GM12865 (cell line): ENCODE measurements around the gene TMEM123.

Experiments
- DNase-seq: peaks from one replicate; pipeline ENCODE4 v3.0.0; 2010; ENCODE audit warnings: low read depth
- H3K4me3 ChIP-seq: 2 replicates; pipeline ENCODE4 v1.5.1; 2011; ENCODE audit warnings: mild to moderate bottlenecking, low read depth, low read length, control low read depth
- TF ChIP-seq, protein P1 (sequence below): IDR thresholded peaks from 2 replicates; pipeline ENCODE4 v1.5.1; 2011; ENCODE audit warnings: low read length, control low read depth, low read depth, inconsistent platforms; ENCODE audit not compliant: insufficient read depth; ENCODE audit errors: missing control alignments

TMEM123 gene

DNA sequence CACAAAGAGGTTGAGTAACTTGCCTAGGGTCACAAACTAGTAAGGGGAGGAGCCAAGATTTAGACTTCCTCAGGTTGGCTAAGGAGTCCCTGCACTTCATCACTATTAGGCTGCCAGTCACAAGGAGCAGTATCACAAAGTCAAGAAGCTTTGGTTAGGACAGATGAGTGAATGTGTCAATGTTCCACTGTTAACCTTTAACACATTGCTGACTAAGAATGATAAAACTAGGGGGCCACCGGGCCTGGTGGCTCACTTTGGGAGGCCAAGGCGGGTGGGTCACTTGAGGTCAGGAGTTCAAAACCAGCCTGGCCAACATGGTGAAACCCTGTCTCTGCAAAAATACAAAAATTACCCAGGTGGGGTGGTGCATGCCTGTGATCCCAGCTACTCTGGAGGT, 32.0 kb downstream of the TMEM123 start:
- TF ChIP-seq, protein P1, sequence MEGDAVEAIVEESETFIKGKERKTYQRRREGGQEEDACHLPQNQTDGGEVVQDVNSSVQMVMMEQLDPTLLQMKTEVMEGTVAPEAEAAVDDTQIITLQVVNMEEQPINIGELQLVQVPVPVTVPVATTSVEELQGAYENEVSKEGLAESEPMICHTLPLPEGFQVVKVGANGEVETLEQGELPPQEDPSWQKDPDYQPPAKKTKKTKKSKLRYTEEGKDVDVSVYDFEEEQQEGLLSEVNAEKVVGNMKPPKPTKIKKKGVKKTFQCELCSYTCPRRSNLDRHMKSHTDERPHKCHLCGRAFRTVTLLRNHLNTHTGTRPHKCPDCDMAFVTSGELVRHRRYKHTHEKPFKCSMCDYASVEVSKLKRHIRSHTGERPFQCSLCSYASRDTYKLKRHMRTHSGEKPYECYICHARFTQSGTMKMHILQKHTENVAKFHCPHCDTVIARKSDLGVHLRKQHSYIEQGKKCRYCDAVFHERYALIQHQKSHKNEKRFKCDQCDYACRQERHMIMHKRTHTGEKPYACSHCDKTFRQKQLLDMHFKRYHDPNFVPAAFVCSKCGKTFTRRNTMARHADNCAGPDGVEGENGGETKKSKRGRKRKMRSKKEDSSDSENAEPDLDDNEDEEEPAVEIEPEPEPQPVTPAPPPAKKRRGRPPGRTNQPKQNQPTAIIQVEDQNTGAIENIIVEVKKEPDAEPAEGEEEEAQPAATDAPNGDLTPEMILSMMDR: no peak
- peak; percentile 23 for DNase-seq
- H3K4me3 ChIP-seq: no peak overlapping the region

DNA sequence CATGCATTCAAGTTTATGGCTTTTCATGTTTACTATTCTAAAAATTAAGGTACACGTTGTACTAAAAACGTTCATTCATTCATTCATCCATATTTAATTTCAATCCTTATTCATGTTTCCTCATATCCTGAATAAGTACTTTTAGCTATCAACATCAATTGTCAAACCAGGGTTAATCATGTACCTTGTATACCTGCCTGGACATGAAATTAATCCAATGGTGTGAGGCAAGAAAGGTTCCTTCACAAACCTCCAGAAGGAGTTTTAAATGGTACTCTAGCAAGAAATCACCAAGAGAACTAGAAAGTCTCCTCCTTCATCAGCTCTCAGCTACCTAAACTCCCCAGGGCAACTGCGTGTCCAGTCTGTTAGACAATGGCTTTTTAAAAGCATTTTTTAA, 33.4 kb downstream of the TMEM123 start:
- no peak overlapping the region for H3K4me3 ChIP-seq
- no peak for DNase-seq
- TF ChIP-seq, protein P1: no peak

DNA sequence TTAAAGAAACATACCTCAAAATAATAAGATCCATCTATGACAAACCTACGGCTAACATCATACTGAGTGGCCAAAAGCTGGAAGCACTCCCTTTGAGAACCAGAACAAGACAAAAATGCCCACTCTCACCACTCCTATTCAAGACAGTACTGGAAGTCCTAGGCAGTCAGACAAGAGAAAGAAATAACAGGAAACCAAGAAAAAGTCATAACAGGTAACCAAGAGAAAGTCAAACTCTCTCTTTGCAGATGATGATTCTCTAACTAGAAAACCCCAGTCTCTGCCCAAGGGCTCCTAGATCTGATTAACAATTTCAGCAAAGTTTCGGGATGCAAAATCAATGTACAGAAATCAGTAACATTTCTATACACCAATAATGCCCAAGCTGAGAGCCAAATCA, 35.6 kb downstream of the TMEM123 start:
- H3K4me3 ChIP-seq: no peak overlapping the region
- DNase-seq: peak; percentile 54
- TF ChIP-seq, protein P1: no peak

DNA sequence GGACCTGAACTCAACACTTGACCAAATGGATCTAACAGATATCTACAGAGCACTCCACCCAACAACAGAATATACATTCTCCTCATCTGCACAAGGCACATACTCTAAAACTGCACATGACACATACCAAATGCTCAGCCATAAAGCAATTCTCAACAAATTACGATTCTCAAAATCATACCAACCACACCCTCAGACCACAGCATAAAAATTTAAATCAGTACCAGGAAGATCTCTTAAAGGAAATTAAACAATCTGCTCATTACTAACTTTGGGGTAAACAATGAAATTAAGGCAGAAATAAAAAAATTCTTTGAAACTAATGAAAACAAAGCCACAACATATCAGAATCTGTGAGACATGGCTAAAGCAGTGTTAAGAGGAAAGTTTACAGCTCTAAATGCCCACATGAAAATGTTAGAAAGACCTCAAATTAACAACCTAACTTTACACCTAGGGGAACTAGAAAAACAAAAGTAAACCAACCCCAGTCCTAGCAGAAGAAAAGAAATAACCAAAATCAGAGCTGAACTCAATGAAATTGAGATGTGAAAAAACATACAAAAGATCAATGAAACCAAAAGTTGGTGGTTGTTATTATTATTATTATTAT, 37.2 kb downstream of the TMEM123 start:
- TF ChIP-seq, protein P1: no peak
- H3K4me3 ChIP-seq: no peak overlapping the region
- no peak for DNase-seq

DNA sequence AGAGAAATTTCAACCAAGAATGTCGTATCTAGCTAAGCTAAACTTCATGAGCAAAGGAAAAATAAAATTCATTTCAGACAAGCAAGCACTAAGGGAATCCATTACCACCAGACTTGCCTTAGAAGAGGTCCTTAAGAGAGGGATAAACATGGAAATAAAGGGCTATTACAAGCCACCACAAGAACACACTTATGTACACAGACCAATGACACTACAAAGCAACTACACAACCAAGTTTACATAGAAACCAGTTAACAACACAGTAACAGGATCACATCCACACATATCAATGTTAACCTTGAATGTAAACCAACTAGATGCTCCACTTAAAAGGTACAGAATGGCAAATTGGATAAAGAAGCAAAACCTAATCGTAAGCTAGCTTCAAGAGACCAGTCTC, 38.0 kb downstream of the TMEM123 start:
- DNase-seq: no peak
- H3K4me3 ChIP-seq: no peak overlapping the region
- TF ChIP-seq, protein P1: no peak

DNA sequence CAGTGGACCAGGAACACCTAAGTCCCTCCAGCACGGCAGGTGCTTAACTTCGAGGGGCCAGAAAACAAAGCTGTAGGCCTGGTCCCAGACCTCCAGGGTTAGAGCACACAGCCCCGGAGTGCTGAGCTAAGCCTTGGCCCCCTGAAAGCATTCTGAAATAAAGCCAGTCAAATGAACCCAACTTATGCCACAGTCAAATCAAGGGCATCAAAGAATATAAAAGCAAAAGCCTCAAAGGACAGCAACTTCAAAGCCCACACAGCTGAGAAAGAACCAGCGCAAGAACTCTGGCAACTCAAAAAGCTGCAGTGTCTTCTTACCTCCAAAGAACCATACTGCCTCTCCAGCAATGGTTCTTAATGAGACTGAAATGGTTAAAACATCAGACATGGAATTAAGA, 39.1 kb downstream of the TMEM123 start:
- TF ChIP-seq, protein P1: no peak
- H3K4me3 ChIP-seq: no peak overlapping the region
- no peak for DNase-seq

DNA sequence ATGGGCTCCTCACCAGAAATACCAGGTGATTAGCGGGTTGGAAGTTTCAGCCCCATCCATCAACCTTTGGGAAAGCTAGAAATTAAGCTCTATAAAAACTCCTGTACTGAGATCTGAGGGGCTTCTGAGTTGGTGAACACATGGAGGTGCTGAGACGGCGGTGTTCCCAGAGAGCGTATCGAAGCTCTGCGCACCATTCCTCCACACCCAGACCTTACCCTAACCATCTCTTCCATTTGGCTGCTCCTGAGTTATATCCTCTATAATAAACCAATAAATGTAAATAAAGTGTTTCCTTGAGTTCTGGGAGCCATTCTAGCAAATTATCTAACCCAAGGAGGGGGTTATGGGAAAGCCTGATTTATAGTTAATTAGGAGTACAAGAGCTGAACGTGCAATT, 41.4 kb downstream of the TMEM123 start:
- H3K4me3 ChIP-seq: no peak overlapping the region
- DNase-seq: no peak
- TF ChIP-seq, protein P1: no peak
